Smooth muscle cell of the brain vasculature (primary cell): Measurements from ENCODE around the gene TARS2.

Experiments used
- DNase-seq: peaks from one replicate; pipeline ENCODE4 v3.0.0-alpha.2; 2012; ENCODE audit warnings: low read depth, low spot score

Gene TARS2

DNA sequence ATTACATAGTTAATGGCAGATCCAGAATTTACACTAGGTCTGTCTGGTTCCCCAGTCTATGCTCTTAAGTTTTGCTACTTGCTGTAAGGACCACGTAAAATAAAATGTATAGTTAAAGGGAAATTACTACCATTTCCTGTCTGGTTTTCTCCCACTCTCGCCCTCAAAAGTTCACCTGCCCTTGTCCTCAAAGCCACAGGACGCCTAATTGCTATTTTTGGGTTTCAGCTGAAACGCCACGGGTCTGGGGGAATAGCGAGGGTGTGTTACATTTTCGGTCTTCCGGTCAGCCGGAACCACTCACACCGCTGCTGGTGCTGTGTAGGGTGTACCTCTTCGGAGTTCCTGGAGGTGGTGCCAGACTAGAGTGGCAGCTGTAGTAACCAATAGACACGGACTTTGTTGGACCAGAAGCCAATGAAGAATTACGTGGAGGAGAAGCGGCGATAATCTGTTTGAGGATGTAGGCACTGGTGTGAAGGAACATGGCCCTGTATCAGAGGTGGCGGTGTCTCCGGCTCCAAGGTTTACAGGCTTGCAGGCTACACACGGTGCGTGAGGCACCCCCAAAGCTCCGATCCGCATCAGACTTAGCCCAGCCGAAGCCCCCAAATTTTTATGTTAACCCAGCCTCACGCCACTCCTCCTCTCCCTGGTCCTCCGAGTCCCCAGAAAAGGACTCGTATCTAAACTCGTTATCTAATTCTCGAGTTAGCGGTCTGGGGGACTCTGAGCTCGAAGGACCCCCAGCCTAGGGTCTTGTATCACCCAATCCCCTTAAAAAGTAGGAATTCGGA lies at the start of gene TARS2:
TARS2 (plus strand) TSS at position 454 of the 797 bp plus-strand sequence; CDS start at position 486, 32 bp downstream.
- peak; percentile 92 for DNase-seq

- DNase-seq = no peak
These were observed 46.1 kb upstream of the TARS2 start for GRCh38 chr1:150441121-150441520.

DNA sequence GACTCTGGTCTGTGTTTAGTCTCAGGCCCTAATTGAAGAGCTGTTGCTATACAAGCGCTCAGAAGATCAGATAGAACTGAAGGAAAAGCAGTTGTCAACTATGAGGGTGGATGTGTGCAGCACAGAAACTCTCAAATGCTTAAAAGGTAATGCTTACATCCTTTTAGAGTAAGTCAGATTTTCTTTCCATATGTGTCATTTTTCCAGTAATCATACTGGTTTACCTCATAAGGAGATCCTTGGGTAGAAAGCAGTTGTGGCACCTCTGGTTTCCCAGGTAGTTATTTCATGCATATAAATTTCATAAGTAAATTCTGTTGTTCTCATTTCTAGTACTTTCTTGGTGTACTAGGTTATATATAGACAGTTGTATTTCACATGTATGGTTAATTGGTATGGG lies 43.0 kb upstream of the TARS2 start:
- no peak for DNase-seq

DNA sequence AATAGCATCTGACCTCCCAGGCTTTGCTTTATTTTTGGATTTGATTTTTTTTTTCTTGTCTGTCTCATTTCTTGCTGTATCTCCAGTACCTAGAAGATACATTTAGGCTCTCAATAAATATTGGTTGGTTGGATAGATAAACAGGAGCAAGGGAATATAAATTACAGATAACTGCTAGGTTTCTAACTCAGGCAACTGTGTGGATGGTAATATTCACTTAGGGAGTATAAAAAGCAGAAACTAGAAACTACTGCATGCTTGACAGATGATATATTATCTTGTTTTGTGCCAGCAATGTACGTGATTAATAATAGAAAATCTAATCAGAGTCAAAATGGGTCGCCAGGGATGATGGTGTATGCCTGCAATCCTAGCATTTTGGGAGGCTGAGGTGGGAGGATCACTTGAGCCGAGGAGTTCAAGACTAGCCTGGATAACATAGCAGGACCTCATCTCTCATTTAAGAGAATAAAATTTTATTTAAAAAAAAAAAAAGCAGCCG lies 31.0 kb upstream of the TARS2 start:
- DNase-seq = no peak

DNA sequence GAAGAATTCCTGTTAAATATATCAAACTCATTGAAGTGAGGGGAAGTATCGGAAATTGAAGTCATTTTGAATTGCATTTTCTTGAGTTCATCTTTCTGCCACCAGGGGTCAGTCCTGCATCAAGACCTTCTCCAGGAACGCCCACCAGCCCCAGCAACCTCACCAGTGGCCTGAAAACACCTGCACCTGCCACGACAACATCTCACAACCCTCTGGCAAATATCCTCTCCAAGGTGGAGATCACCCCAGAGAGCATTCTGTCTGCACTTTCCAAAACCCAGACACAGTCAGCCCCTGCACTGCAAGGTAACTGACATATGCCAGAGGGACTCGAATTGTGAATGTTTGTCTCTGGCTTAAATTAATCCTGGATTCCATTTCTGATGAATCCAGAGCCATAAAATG lies 22.8 kb upstream of the TARS2 start:
- peak; percentile 36 for DNase-seq

DNA sequence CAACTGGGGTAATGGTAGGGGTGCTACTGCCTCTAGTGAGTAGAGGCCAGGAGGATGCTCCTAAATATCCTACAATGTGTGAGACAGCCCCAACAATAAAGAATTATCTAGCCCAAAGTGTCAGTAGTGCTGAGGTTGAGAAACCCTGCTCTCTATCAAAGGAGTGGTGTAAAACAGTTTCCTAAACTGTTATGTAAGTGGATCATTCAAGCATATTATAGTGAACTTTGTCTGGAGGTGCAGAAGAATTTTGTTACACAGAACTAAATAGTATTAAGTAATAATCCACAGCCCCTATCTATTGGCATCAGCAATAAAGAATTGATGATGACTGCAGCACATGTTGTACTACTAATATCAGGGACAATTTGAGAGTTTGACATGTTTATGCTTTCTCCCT lies 20.3 kb upstream of the TARS2 start:
- no peak for DNase-seq

DNA sequence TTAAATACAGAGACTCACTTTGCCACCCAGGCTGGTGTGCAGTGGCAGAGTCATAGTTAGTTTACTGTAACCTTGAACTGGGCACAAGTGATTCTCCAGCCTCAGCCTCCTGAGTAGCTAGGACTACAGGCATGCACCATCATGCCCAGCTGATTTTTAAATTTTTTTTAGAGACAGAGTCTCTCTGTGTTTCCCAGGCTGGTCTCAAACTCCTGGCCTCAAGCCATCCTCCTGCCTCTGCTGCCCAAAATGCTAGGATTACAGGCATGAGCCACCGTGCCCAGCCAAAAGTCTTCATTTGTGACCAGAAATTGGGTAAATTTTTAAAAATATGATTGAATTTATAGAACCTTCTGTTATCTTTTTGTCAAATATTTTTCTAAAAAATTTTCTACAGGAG lies 17.9 kb upstream of the TARS2 start:
- no peak for DNase-seq

DNA sequence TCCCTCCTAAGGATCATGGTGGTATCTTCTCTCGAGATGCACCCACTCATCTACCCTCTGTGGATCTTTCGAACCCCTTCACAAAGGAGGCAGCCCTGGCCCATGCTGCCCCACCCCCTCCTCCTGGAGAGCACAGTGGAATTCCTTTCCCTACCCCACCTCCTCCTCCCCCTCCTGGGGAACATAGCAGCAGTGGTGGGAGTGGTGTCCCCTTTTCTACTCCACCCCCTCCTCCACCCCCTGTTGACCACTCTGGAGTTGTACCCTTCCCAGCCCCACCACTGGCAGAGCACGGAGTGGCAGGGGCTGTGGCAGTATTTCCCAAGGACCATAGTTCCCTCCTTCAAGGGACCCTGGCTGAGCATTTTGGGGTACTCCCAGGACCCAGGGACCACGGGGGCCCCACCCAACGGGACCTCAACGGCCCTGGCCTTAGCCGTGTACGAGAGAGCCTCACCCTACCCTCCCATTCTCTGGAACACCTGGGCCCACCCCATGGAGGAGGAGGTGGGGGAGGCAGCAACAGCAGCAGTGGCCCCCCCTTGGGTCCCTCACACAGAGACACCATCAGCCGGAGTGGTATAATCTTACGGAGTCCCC lies 14.5 kb upstream of the TARS2 start:
- no peak for DNase-seq

DNA sequence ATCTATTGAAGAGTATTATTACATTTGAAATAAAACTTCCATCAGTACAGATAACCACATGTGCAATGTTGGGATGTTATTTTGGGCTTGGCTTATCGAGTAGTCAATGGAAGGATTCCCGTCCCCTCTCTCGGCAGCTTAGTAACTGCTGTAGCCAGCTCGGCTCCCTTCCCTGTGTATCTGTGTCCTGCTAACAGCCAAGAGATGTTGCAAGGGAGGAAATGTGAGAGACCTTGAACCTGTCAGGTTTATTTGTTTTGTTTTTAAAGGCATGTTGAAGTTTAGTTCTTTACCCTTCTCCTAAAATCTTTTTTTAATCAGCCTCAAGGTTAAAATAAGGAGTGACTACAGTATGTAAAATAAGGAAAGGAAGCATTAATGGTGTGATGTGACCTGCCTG lies 13.6 kb upstream of the TARS2 start:
- no peak for DNase-seq

DNA sequence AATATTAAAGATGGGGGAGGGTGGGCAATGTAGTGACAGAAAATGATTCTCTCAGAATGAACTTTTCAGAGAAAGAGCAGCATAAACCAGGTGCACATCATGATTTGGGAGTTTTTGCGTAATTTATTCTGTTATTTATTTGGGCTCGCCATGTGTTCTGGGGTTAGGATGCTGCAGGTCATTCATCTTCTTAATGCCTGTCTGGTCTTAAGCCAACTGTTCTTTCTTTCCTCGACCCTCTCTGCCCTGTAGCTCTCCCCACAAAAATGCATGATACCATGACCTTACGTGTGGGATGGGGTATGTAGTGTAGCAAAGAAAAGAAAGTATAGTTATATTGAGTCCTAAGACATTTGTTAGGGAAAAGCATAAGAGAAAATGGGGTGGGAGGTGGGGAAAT lies 12.3 kb upstream of the TARS2 start:
- no peak for DNase-seq

DNA sequence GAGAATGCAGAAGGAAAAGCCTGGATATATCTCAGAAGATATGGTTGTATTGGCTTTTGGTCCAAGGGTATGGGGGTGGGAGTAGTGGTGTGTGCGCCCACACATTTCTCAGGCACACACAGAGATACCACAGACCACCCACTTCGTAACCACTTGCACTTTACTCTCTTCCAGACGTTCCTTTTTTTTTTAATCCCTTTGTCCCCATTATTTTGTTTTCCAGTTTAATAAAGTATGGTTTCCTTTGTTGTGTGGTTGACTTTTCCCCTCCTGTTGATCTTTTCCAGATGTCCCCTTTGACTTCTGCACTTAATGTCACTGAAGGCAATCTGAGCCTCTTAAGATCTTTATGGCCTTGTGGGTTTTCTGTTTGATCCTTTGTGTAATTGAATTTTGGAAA lies 10.5 kb upstream of the TARS2 start:
- no peak for DNase-seq

DNA sequence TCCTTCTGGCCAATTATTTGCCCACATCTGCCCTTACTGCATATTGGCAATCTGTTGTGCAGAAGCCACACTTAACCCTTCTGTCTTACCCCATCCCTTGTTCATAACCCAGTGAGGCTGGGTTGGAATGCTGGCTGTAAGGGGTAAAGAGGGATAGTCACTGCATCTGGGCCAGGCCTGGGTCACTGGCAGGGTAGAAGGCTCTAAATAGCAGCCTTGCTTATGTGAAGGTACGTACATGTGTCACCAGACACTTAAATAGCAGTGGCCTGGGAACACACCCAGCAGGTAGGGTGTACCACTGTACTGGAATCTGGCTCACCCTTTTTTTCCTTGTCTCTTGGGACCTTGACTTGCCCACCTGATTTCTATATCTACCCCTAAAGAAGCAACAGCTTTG lies 9.9 kb upstream of the TARS2 start:
- DNase-seq = no peak

GRCh38 chr1:150477733-150478132 lies 9.5 kb upstream of the TARS2 start:
- no peak for DNase-seq

DNA sequence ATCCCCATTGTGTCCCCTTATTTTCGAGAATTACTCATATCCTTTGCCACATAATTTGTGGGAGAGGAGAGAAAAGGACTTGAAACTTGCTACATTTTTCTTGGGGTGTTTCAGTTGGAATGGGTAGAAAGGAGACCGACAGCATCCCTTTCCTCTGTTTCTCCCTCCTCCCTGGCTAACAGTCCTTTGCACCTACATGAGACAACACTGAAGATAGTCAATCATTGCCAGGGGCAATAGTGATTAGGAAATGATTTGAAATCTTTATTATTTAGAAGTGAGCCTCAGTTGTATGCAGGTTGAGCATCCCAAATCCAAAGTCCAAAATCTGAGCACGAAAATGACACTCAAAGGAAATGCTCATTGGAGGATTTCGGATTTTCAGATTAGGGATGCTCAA lies 7.8 kb upstream of the TARS2 start:
- DNase-seq = no peak

DNA sequence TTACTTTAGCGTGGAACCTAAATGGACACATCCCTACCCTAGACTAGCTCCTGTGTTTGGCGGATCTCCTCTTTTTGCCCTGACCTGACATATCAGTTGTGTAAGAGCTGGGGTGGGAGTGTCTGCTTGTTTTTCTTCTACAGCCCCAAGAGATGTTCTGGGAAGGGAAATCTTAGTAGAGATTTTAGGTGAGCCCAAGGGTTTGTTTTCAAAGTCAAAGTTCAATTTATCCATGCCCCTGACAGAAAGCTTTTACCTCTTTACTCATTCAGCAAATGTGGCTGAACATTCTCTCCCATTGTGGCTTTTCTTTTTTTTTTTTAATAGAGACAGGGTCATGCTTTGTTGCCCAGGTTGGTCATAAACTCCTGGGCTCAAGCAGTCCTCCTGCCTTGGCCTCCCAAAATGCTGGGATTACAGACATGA lies 7.3 kb upstream of the TARS2 start:
- DNase-seq = no peak

DNA sequence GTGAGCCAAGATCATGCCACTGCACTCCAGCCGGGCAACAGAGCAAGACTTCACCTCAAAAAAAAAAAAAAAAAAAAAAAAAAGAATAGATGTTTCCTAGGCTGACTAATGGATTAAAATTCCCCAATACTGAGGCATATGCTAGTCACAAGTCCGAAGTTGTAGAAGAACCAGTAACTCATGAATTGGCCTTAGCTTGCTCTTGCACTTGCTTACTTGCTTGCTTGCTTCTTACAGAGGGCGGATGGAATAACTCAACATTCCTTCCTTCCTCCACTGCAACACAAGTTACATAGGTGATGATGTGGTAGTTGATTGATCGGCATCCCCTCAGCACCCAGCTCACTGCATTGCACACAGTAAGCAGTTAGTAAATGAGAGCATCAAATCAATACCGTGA lies 2.8 kb upstream of the TARS2 start:
- no peak for DNase-seq

GRCh38 chr1:150484861-150485260 lies 2.4 kb upstream of the TARS2 start:
- DNase-seq = no peak

DNA sequence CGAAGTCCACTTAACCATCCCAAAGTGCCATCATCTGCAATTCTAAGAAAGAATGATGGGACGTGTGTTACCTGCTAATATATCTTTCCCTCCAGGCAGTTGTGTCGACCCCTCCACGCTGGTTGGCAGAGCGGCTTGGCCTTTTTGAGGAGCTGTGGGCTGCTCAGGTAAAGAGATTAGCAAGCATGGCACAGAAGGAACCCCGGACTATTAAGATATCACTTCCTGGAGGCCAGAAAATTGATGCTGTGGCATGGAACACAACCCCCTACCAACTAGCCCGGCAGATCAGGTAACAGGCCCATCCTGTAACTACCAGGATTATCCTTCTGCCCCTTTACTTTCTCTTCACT lies 520 bp downstream of the TARS2 start:
- no peak for DNase-seq

DNA sequence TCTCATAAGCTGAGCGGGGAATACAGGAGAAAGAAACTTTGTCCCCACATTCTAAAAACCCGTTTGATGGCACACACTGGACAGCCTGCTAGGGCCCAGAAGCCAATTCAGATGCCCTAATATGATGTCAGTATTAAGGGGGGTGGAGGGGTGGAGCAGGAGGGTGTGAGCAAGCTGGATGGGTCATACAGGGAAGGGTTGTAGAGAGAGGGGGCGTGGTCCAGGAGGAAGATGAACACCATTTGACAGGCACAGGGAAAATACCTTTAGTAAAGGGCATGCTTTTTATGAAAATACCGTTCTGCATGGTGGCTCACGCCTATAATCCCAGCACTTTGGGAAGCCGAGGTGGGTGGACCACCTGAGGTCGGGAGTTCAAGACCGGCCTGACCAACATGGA lies 6.0 kb downstream of the TARS2 start:
- DNase-seq = no peak

DNA sequence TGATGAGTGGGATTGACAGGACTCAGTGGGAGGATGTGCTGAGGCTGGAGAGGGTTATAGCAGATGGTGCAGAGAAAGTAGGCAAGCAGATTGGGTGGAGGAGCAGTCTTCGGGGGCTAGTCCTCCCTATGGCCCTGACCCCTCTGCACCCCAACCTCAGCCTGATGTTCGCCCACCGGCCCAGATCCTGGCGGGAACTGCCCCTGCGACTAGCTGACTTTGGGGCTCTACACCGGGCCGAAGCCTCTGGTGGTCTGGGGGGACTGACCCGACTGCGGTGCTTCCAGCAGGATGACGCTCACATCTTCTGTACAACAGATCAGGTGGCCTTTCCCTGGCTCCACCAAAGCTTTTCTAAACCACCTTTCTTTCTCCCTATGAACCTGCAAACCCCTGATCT lies 11.1 kb downstream of the TARS2 start:
- no peak for DNase-seq

- no peak for DNase-seq
These were observed 18.2 kb downstream of the TARS2 start for GRCh38 chr1:150505431-150505830.

DNA sequence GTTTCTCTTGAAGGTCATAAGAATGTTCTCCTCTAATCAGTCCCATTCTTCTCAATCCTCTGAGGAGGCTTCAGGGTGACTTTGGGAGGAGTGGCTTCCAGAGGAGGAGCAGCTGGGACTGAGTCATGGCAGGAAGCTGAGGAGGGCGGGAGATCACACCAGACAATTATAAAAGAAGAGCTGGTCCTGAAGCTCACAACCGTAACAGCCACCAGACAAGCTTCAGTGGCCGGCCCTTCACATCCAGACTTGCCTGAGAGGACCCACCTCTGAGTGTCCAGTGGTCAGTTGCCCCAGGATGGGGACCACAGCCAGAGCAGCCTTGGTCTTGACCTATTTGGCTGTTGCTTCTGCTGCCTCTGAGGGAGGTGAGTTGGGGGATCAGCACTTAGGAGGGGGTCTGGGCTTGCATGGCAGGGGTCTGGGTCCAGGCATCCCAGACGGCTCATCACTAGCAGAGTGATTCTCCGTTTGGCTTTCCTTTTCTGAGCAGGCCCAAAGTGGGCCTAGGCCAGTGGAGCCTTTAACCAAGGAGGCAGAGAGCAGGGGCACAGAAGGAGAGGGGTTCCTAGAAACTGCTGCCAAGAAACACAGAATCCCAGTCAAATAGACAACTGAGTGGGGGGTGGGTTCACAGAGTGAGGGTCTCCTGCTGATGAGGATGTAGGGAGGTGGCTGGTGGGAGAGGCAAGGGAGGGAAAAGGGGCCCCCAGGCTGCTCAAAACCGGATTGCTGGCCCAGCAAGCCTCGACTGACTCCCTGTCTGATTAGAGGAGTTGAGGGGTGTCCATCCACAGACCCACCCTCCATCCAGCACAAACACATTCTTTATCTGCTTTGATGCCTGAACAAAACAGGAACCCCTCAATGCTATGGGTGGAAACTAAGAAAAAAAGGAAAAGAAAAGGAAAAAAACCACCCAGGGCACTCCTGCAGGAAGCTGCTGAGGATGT lies 21.0 kb downstream of the TARS2 start, which contains the start of gene ECM1:
ECM1 (plus strand) TSS at position 198 of the 953 bp plus-strand sequence; CDS start at position 299, 101 bp downstream.
- no peak for DNase-seq
